Ovary (tissue), 3 donors: ENCODE data around the gene ASB4.

Experiments
- CTCF ChIP-seq, 3 donors: fragments of 450-650 bp in 2 of 3; fragments of 200-600 bp in 1 of 3; IDR thresholded peaks; one replicate each; pipeline versions ENCODE4 v1.5.1 to v1.8.0; 2016 to 2022; ENCODE audit warnings: antibody characterized with exemption in 3 of 3, mild to moderate bottlenecking in 1 of 3
- EP300 ChIP-seq: sonication (generic); formaldehyde crosslinking; IDR thresholded peaks from one replicate; pipeline ENCODE4 v1.6.1; 2017; ENCODE audit warnings: antibody characterized with exemption
- POLR2A ChIP-seq: fragments of 450-650 bp; IDR thresholded peaks from one replicate; pipeline ENCODE4 v1.6.1; 2017; ENCODE audit warnings: antibody characterized with exemption, mild to moderate bottlenecking, moderate library complexity
- donor health status: DM: no; HTN: no; CAD: no.

GRCh38 chr7:95589766-95590165 lies 104.0 kb downstream of the ASB4 start:
- TF ChIP-seq CTCF (IDR thresholded peaks at IDR 0.05) (no peak), POLR2A (no peak), EP300 (no peak)
